ENCODE data around the gene CLIC1.

The CLIC1 gene

GRCh38 chr6:31744422-31744821 is 8.1 kb upstream of the CLIC1 start:
- Histone ChIP-seq H3K36me3 (ENCODE audit: control insufficient read depth, insufficient read depth, low read length) (peaks cover 12% of the 10 kb centered on the region), H3K4me3 (replicated peaks; ENCODE audit: low read depth, low read length) (no peak overlapping the region), H3K27me3 (replicated peaks; ENCODE audit: control insufficient read depth, insufficient read depth, low read length) (no peaks in the 10 kb centered on the region)
- DNase-seq (ENCODE audit: extremely low read depth, insufficient read length), result no peak
- TF ChIP-seq, protein P1, sequence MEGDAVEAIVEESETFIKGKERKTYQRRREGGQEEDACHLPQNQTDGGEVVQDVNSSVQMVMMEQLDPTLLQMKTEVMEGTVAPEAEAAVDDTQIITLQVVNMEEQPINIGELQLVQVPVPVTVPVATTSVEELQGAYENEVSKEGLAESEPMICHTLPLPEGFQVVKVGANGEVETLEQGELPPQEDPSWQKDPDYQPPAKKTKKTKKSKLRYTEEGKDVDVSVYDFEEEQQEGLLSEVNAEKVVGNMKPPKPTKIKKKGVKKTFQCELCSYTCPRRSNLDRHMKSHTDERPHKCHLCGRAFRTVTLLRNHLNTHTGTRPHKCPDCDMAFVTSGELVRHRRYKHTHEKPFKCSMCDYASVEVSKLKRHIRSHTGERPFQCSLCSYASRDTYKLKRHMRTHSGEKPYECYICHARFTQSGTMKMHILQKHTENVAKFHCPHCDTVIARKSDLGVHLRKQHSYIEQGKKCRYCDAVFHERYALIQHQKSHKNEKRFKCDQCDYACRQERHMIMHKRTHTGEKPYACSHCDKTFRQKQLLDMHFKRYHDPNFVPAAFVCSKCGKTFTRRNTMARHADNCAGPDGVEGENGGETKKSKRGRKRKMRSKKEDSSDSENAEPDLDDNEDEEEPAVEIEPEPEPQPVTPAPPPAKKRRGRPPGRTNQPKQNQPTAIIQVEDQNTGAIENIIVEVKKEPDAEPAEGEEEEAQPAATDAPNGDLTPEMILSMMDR (IDR thresholded peaks at IDR 0.05; ENCODE audit: insufficient read depth, low read length, poor library complexity, severe bottlenecking), result no peak

- TF ChIP-seq, protein P1 (IDR thresholded peaks at IDR 0.05; ENCODE audit: insufficient read depth, low read length, poor library complexity, severe bottlenecking), result no peak
- Histone ChIP-seq H3K27me3 (replicated peaks; ENCODE audit: control insufficient read depth, insufficient read depth, low read length) (no peaks in the 10 kb centered on the region), H3K4me3 (replicated peaks; ENCODE audit: low read depth, low read length) (no peak overlapping the region), H3K36me3 (ENCODE audit: control insufficient read depth, insufficient read depth, low read length) (peaks cover 10% of the 10 kb centered on the region)
- DNase-seq (ENCODE audit: extremely low read depth, insufficient read length), result no peak
These were observed 6.6 kb upstream of the CLIC1 start for GRCh38 chr6:31742894-31743293.

- H3K27me3 ChIP-seq (replicated peaks; ENCODE audit: control insufficient read depth, insufficient read depth, low read length), result no peaks in the 10 kb centered on the region
- TF ChIP-seq, protein P1 (IDR thresholded peaks at IDR 0.05; ENCODE audit: insufficient read depth, low read length, poor library complexity, severe bottlenecking), result no peak
- no peak overlapping the region for H3K4me3 ChIP-seq (replicated peaks; ENCODE audit: low read depth, low read length)
These were observed 5.5 kb upstream of the CLIC1 start for GRCh38 chr6:31741815-31742214.

DNA sequence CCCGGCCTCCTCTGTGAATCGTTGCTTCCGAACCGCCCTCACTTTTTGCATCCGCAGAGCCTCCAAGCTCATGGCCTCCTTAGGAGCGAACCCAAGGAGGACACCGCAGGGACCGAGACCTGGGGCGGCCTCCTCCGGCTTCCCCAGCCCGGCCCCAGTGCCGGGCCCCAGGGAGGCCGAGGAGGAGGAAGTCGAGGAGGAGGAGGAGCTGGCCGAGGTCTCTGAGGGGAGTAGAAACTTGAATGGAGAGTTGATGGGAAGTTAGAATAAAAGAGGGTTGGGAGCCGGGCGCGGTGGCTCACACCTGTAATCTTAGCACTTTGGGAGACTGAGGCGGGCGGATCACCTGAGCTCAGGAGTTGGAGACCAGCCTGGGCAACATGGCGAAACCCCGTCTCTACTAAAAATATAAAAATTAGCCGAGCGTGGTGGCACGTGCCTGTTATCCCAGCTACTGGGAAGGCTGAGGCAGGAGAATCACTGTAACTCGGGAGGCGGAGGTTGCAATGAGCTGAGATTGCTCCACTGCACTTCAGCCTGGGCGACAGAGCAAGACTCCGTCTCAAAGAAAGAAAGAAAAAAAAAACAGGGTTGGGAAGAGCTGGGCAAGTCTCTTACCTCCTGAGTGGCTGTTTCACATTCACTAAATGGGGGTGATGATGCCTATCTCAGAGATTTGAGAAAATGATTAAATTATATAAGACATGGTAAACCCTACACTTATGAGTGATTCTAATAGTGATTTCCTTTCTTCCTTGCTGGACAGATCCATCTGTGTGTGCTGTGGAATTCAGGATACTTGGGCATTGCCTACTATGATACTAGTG is 4.3 kb upstream of the CLIC1 start:
- DNase-seq (ENCODE audit: extremely low read depth, insufficient read length), result no peak
- peaks cover 6% of the 10 kb centered on the region for H3K36me3 ChIP-seq (ENCODE audit: control insufficient read depth, insufficient read depth, low read length)
- TF ChIP-seq, protein P1 (IDR thresholded peaks at IDR 0.05; ENCODE audit: insufficient read depth, low read length, poor library complexity, severe bottlenecking), result no peak
- peak overlapping the region; percentile 91 for H3K4me3 ChIP-seq (replicated peaks; ENCODE audit: low read depth, low read length)
- H3K27me3 ChIP-seq (replicated peaks; ENCODE audit: control insufficient read depth, insufficient read depth, low read length), result no peaks in the 10 kb centered on the region

More at GRCh38 chr6:31741815-31742214, 5.5 kb upstream of the CLIC1 start:
- H3K36me3 ChIP-seq (ENCODE audit: control insufficient read depth, insufficient read depth, low read length), result peaks cover 6% of the 10 kb centered on the region
- DNase-seq (ENCODE audit: extremely low read depth, insufficient read length), result no peak

DNA sequence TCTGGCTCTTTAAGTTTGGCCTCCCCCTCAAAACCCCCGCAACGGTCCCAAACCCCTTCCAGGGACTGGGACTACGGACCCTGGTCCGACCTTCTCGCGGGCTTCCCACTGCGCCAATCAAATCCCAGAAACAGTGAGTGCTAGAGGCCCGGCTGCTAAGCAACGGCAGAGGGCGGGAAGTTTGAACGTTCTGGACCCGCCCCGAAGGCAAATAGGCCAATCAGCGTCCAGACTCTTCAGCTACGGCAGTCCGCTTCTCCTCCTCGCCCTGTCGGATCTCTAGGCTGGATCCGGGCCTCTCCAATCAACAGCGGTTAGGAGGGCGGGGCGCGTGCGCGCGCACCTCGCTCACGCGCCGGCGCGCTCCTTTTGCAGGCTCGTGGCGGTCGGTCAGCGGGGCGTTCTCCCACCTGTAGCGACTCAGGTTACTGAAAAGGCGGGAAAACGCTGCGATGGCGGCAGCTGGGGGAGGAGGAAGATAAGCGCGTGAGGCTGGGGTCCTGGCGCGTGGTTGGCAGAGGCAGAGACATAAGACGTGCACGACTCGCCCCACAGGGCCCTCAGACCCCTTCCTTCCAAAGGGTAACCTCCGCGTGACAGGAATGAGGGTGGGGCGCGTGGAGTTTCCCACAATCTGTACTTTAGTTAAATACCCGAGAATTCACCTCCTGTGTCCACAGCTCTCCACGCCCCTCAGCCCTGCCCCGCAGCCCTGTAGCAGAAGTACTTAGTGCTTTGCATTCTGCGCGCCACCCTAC is 3.5 kb upstream of the CLIC1 start, which contains the start of gene MSH5:
TSS of gene MSH5 (plus strand) at position 367 of the 758 bp plus-strand sequence. CDS start 462 bp downstream, outside the sequence.
- peak within 1 kb of the TSS; percentile 91 for H3K4me3 ChIP-seq (replicated peaks; ENCODE audit: low read depth, low read length)
- TF ChIP-seq, protein P1 (IDR thresholded peaks at IDR 0.05; ENCODE audit: insufficient read depth, low read length, poor library complexity, severe bottlenecking), result no peak
- DNase-seq (ENCODE audit: extremely low read depth, insufficient read length), result peak; percentile 100
- no peaks in the 10 kb centered on the region for H3K27me3 ChIP-seq (replicated peaks; ENCODE audit: control insufficient read depth, insufficient read depth, low read length)
- peaks cover 6% of the 10 kb centered on the region for H3K36me3 ChIP-seq (ENCODE audit: control insufficient read depth, insufficient read depth, low read length)

Measured in GM06990 (cell line).